Naive thymus-derived CD8-positive, alpha-beta T cell (primary cell): ENCODE measurements around the gene PCNP. TPM values are rescaled to one million over a fixed set of nuclear protein-coding genes. Genes with fewer than 3 reads are reported as not detected.

ENCODE experiments used
- ATAC-seq, 2 donors: fragments of 150-1000 bp; cut with Tn5 transposase in 1 of 2; sonication (Bioruptor Pico), chemical (Tn5 transposase) in 1 of 2; 1 replicate in 1 of 2; 2 replicates in 1 of 2; pipeline ENCODE4 v1.10.0; 2021; ENCODE audit warnings: mild to moderate bottlenecking in 2 of 2, moderate library complexity in 2 of 2
- POLR2A ChIA-PET: fragments of 350-600 bp; sonication (Branson Sonifier 250); formaldehyde crosslinking; loops from one replicate; lab custom pipeline; 2021; ENCODE audit warnings: antibody characterized with exemption; lab: Charles Lee
- DNase-seq, 10 donors: peaks; one replicate each; pipeline versions ENCODE4 v3.0.0 to v3.0.0-alpha.2; 2020 to 2022
- H3K27ac Mint-ChIP-seq, 10 donors: one replicate each; pipeline ENCODE4 v1.8.0; 2020 to 2022; ENCODE audit warnings: mild to moderate bottlenecking in 10 of 10, mixed read lengths in 10 of 10, moderate library complexity in 4 of 10, inconsistent platforms in 1 of 10
- H3K27me3 Mint-ChIP-seq, 5 donors: one replicate each; pipeline ENCODE4 v1.8.0; 2021 to 2022; ENCODE audit warnings: mixed read lengths in 5 of 5
- H3K36me3 Mint-ChIP-seq, 3 donors: one replicate each; pipeline ENCODE4 v1.8.0; 2020 to 2022; ENCODE audit warnings: mixed read lengths in 3 of 3, mild to moderate bottlenecking in 2 of 3, inconsistent platforms in 1 of 3
- H3K4me1 Mint-ChIP-seq, 4 donors: one replicate each; pipeline ENCODE4 v1.8.0; 2021 to 2022; ENCODE audit warnings: mixed read lengths in 4 of 4
- H3K4me3 Mint-ChIP-seq, 10 donors: one replicate each; pipeline ENCODE4 v1.8.0; 2020 to 2022; ENCODE audit warnings: mild to moderate bottlenecking in 10 of 10, mixed read lengths in 10 of 10, moderate library complexity in 6 of 10, inconsistent platforms in 1 of 10
- H3K9me3 Mint-ChIP-seq, 9 donors: one replicate each; pipeline ENCODE4 v1.8.0; 2020 to 2022; ENCODE audit warnings: mixed read lengths in 9 of 9, mild to moderate bottlenecking in 3 of 9, inconsistent platforms in 1 of 9, moderate library complexity in 1 of 9
- polyA plus RNA-seq, 3 donors: library from polyadenylated mRNA; unstranded; fragments of 300-500 nt; fragmentation: Illumina TruSeq; gene quantifications; one replicate each; pipeline ENCODE4 v1.2.3, GENCODE V29; 2021
- total RNA-seq, 8 experiments: library from RNA in 2 of 8; stranded (reverse) in 2 of 8; gene quantifications; one replicate each; pipeline ENCODE4 v1.2.3 and lab custom pipeline; 2021 to 2026

Gene PCNP
- total RNA-seq (100 to 1,000 TPM; 180 to 189 TPM), polyA plus RNA-seq (100 to 1,000 TPM; 112 to 130 (median 124) TPM), total RNA-seq (lab: John Stamatoyannopoulos, UW) (98.1 to 153 (median 124) reads per million in 6 experiments)

- POLR2A ChIA-PET, result interaction anchor here (0.5 to 3.5 kb wide), 27 partner anchors 9 to 1258 kb away, joined by 3 to 68 read pairs (median 4); partner anchors contain the start of genes LNP1, NFKBIZ, NXPE3 and RPL24
- peaks cover 0 to 13% (median 6%) of the 10 kb centered on the region in 3 donors for H3K36me3 Mint-ChIP-seq
- H3K27me3 Mint-ChIP-seq, result no peaks in the 10 kb centered on the region
- DNase-seq (peak; percentile 95 to 99 (median 99)), ATAC-seq (peak; percentile 74 to 75)
- peak within 1 kb of the TSS; percentile 95 to 100 (median 99) for H3K27ac Mint-ChIP-seq
- H3K9me3 Mint-ChIP-seq, result no peaks in the 10 kb centered on the region
- H3K4me1 Mint-ChIP-seq, result peaks cover 32 to 75% (median 69%) of the 10 kb centered on the region in 4 donors
- H3K4me3 Mint-ChIP-seq, result peak within 1 kb of the TSS; percentile 86 to 100 (median 96)
These were observed at the start of gene PCNP for GRCh38 chr3:101573449-101574387. TSS of gene PCNP (plus strand) at chr3:101574180. CDS start at chr3:101574216, 36 bp downstream.

- Mint-ChIP-seq H3K4me1 (peaks cover 25 to 40% (median 35%) of the 10 kb centered on the region in 4 donors), H3K9me3 (peaks cover 0 to 9% (median 4%) of the 10 kb centered on the region in 9 donors), H3K4me3 (no peak overlapping the region), H3K36me3 (peaks cover 0 to 7% (median 0%) of the 10 kb centered on the region in 3 donors), H3K27ac (peak overlapping the region in 2 of 10 donors; percentile 11 to 20), H3K27me3 (no peaks in the 10 kb centered on the region)
- ATAC-seq, result no peak
- DNase-seq, result no peak
- POLR2A ChIA-PET, result interaction anchor here (0.7 to 1.5 kb wide), 2 partner anchors 9 to 250 kb away, joined by 4 read pairs; no protein-coding TSS in a partner anchor
These were observed 46.5 kb upstream of the PCNP start for GRCh38 chr3:101527441-101527840.

- no peak overlapping the region for H3K27ac Mint-ChIP-seq
- ATAC-seq, result no peak
- no peak for DNase-seq
- H3K4me1 Mint-ChIP-seq, result peaks cover 25 to 41% (median 34%) of the 10 kb centered on the region in 4 donors
- H3K4me3 Mint-ChIP-seq, result no peak overlapping the region
- peaks cover 0 to 9% (median 4%) of the 10 kb centered on the region in 9 donors for H3K9me3 Mint-ChIP-seq
- POLR2A ChIA-PET, result interaction anchor here (0.7 to 1.5 kb wide), 2 partner anchors 9 to 250 kb away, joined by 4 read pairs; no protein-coding TSS in a partner anchor
- no peaks in the 10 kb centered on the region for H3K27me3 Mint-ChIP-seq
- H3K36me3 Mint-ChIP-seq, result peaks cover 0 to 7% (median 0%) of the 10 kb centered on the region in 3 donors
These were observed 46.1 kb upstream of the PCNP start for GRCh38 chr3:101527906-101528305.

- peak; percentile 54 to 69 for ATAC-seq
- DNase-seq, result no peak
- peak overlapping the region; percentile 14 to 93 (median 84) for H3K27ac Mint-ChIP-seq
- H3K4me1 Mint-ChIP-seq, result peaks cover 25 to 42% (median 34%) of the 10 kb centered on the region in 4 donors
- H3K9me3 Mint-ChIP-seq, result peaks cover 0 to 8% (median 3%) of the 10 kb centered on the region in 9 donors
- H3K4me3 Mint-ChIP-seq, result peak overlapping the region; percentile 5 to 64 (median 48)
- POLR2A ChIA-PET, result interaction anchor here (0.6 to 2.6 kb wide), 6 partner anchors 9 to 99 kb away, joined by 3 to 17 read pairs (median 10); partner anchors contain the start of genes PCNP and SENP7
- H3K27me3 Mint-ChIP-seq, result no peaks in the 10 kb centered on the region
- peaks cover 0 to 3% (median 0%) of the 10 kb centered on the region in 3 donors for H3K36me3 Mint-ChIP-seq
These were observed 43.9 kb upstream of the PCNP start for GRCh38 chr3:101529816-101530685.

GRCh38 chr3:101530686-101531047, 43.3 kb upstream of the PCNP start:
- peak overlapping the region; percentile 14 to 93 (median 84) for H3K27ac Mint-ChIP-seq
- H3K27me3 Mint-ChIP-seq, result no peaks in the 10 kb centered on the region
- H3K9me3 Mint-ChIP-seq, result peaks cover 0 to 8% (median 0%) of the 10 kb centered on the region in 9 donors
- DNase-seq, result peak in 2 of 10 donors; percentile 31 to 40
- H3K4me3 Mint-ChIP-seq, result peak overlapping the region; percentile 5 to 64 (median 48)
- H3K36me3 Mint-ChIP-seq, result no peaks in the 10 kb centered on the region
- POLR2A ChIA-PET, result interaction anchor here (0.6 to 2.6 kb wide), 7 partner anchors 9 to 100 kb away, joined by 3 to 17 read pairs (median 8); partner anchors contain the start of genes PCNP and SENP7
- peaks cover 25 to 42% (median 34%) of the 10 kb centered on the region in 4 donors for H3K4me1 Mint-ChIP-seq
- ATAC-seq, result peak; percentile 68 to 83

GRCh38 chr3:101531473-101532086, 42.4 kb upstream of the PCNP start:
- ATAC-seq (peak; percentile 39 to 76), DNase-seq (peak in 1 of 10 donors; percentile 23)
- H3K4me3 Mint-ChIP-seq, result peak overlapping the region in 9 of 10 donors; percentile 1 to 64 (median 49)
- H3K9me3 Mint-ChIP-seq, result peaks cover 0 to 8% (median 0%) of the 10 kb centered on the region in 9 donors
- H3K4me1 Mint-ChIP-seq, result peaks cover 26 to 42% (median 34%) of the 10 kb centered on the region in 4 donors
- H3K36me3 Mint-ChIP-seq, result no peaks in the 10 kb centered on the region
- POLR2A ChIA-PET, result interaction anchor here (2.2 to 2.6 kb wide), 2 partner anchors 10 to 19 kb away, joined by 14 to 17 read pairs; partner anchors contain the start of gene SENP7
- H3K27ac Mint-ChIP-seq, result peak overlapping the region; percentile 14 to 93 (median 84)
- no peaks in the 10 kb centered on the region for H3K27me3 Mint-ChIP-seq

GRCh38 chr3:101532783-101533602, 41.0 kb upstream of the PCNP start:
- DNase-seq (no peak), ATAC-seq (no peak)
- no peaks in the 10 kb centered on the region for H3K27me3 Mint-ChIP-seq
- H3K9me3 Mint-ChIP-seq, result peaks cover 0 to 8% (median 0%) of the 10 kb centered on the region in 9 donors
- H3K4me1 Mint-ChIP-seq, result peaks cover 26 to 42% (median 35%) of the 10 kb centered on the region in 4 donors
- H3K4me3 Mint-ChIP-seq, result no peak overlapping the region
- POLR2A ChIA-PET, result interaction anchor here (0.7 kb wide), 1 partner anchor 15 kb away, joined by 3 read pairs; no protein-coding TSS in a partner anchor
- H3K36me3 Mint-ChIP-seq, result no peaks in the 10 kb centered on the region
- peak overlapping the region in 4 of 10 donors; percentile 14 to 84 (median 48) for H3K27ac Mint-ChIP-seq

GRCh38 chr3:101533603-101533968, 40.4 kb upstream of the PCNP start:
- no peaks in the 10 kb centered on the region for H3K27me3 Mint-ChIP-seq
- DNase-seq (no peak), ATAC-seq (no peak)
- no peak overlapping the region for H3K4me3 Mint-ChIP-seq
- peaks cover 0 to 8% (median 0%) of the 10 kb centered on the region in 9 donors for H3K9me3 Mint-ChIP-seq
- POLR2A ChIA-PET, result interaction anchor here (0.9 kb wide), 1 partner anchor 10 kb away, joined by 5 read pairs; no protein-coding TSS in a partner anchor
- H3K36me3 Mint-ChIP-seq, result no peaks in the 10 kb centered on the region
- peaks cover 26 to 41% (median 35%) of the 10 kb centered on the region in 4 donors for H3K4me1 Mint-ChIP-seq
- peak overlapping the region in 1 of 10 donors; percentile 19 for H3K27ac Mint-ChIP-seq

GRCh38 chr3:101535221-101535620, 38.8 kb upstream of the PCNP start:
- POLR2A ChIA-PET, result interaction anchor here (0.7 to 0.9 kb wide), 2 partner anchors 15 to 23 kb away, joined by 3 to 4 read pairs; no protein-coding TSS in a partner anchor
- no peaks in the 10 kb centered on the region for H3K36me3 Mint-ChIP-seq
- DNase-seq (no peak), ATAC-seq (no peak)
- no peaks in the 10 kb centered on the region for H3K27me3 Mint-ChIP-seq
- H3K27ac Mint-ChIP-seq, result no peak overlapping the region
- H3K4me3 Mint-ChIP-seq, result no peak overlapping the region
- peaks cover 0 to 12% (median 4%) of the 10 kb centered on the region in 9 donors for H3K9me3 Mint-ChIP-seq
- peaks cover 18 to 31% (median 24%) of the 10 kb centered on the region in 4 donors for H3K4me1 Mint-ChIP-seq

- POLR2A ChIA-PET, result no interaction called here
- Mint-ChIP-seq H3K9me3 (peaks cover 0 to 12% (median 4%) of the 10 kb centered on the region in 9 donors), H3K36me3 (no peaks in the 10 kb centered on the region), H3K27me3 (no peaks in the 10 kb centered on the region), H3K4me1 (peaks cover 11 to 20% (median 14%) of the 10 kb centered on the region in 4 donors), H3K4me3 (no peak overlapping the region), H3K27ac (peak overlapping the region in 2 of 10 donors; percentile 17 to 65)
- DNase-seq (no peak), ATAC-seq (no peak)
These were observed 37.7 kb upstream of the PCNP start for GRCh38 chr3:101536266-101536665.
